ENCODE measurements around the gene FUT8. TPM values are rescaled to one million over a fixed set of nuclear protein-coding genes. Genes with fewer than 3 reads are reported as not detected.
A peak's percentile ranks its signal among the peaks of the same experiment; 100 is the strongest.

FUT8 gene
- total and polyA plus RNA-seq, 4 donors, result 53.5 to 198 (median 66.0) TPM

- Histone ChIP-seq H3K9me3 (ENCODE audit: control insufficient read depth, insufficient read depth, low read length) (no peaks in the 10 kb centered on the region), H3K4me1 (ENCODE audit: control insufficient read depth, insufficient read depth, low read length) (no peaks in the 10 kb centered on the region), H3K4me3 (ENCODE audit: low read depth, low read length) (no peak overlapping the region), H3K27ac (ENCODE audit: low read depth, low read length) (no peak overlapping the region), H3K36me3 (ENCODE audit: control insufficient read depth, insufficient read depth, low read length) (no peaks in the 10 kb centered on the region), H3K27me3 (ENCODE audit: control insufficient read depth, insufficient read depth, low read length) (no peaks in the 10 kb centered on the region)
- WGBS (ENCODE audit: insufficient coverage), result 96% methylated on average over 2 of the region's 2 CpGs
- DNase-seq (ENCODE audit: low read depth in 4 of 6, low spot score in 6 of 6), result no peak
These were observed 16.2 kb downstream of the FUT8 start for GRCh38 chr14:65428691-65429090.

- Histone ChIP-seq H3K27ac (ENCODE audit: low read depth, low read length) (no peak overlapping the region), H3K4me1 (ENCODE audit: control insufficient read depth, insufficient read depth, low read length) (no peaks in the 10 kb centered on the region), H3K9me3 (ENCODE audit: control insufficient read depth, insufficient read depth, low read length) (no peaks in the 10 kb centered on the region), H3K4me3 (ENCODE audit: low read depth, low read length) (no peak overlapping the region), H3K36me3 (ENCODE audit: control insufficient read depth, insufficient read depth, low read length) (no peaks in the 10 kb centered on the region), H3K27me3 (ENCODE audit: control insufficient read depth, insufficient read depth, low read length) (no peaks in the 10 kb centered on the region)
- 89% methylated on average over 1 of the region's 5 CpGs for WGBS (ENCODE audit: insufficient coverage)
- no peak for DNase-seq (ENCODE audit: low read depth in 4 of 6, low spot score in 6 of 6)
These were observed 17.2 kb downstream of the FUT8 start for GRCh38 chr14:65429757-65430156.

- Histone ChIP-seq H3K4me3 (ENCODE audit: low read depth, low read length) (no peak overlapping the region), H3K9me3 (ENCODE audit: control insufficient read depth, insufficient read depth, low read length) (peaks cover 3% of the 10 kb centered on the region), H3K27me3 (ENCODE audit: control insufficient read depth, insufficient read depth, low read length) (no peaks in the 10 kb centered on the region), H3K27ac (ENCODE audit: low read depth, low read length) (no peak overlapping the region), H3K4me1 (ENCODE audit: control insufficient read depth, insufficient read depth, low read length) (no peaks in the 10 kb centered on the region), H3K36me3 (ENCODE audit: control insufficient read depth, insufficient read depth, low read length) (peaks cover 3% of the 10 kb centered on the region)
- WGBS (ENCODE audit: insufficient coverage), result 87% methylated on average over 3 of the region's 7 CpGs
- no peak for DNase-seq (ENCODE audit: low read depth in 4 of 6, low spot score in 6 of 6)
These were observed 18.7 kb downstream of the FUT8 start for GRCh38 chr14:65431245-65431644.

GRCh38 chr14:65431951-65432350, 19.4 kb downstream of the FUT8 start:
- peaks cover 3% of the 10 kb centered on the region for H3K36me3 ChIP-seq (ENCODE audit: control insufficient read depth, insufficient read depth, low read length)
- H3K27ac ChIP-seq (ENCODE audit: low read depth, low read length), result no peak overlapping the region
- H3K4me1 ChIP-seq (ENCODE audit: control insufficient read depth, insufficient read depth, low read length), result no peaks in the 10 kb centered on the region
- no peak for DNase-seq (ENCODE audit: low read depth in 4 of 6, low spot score in 6 of 6)
- H3K4me3 ChIP-seq (ENCODE audit: low read depth, low read length), result no peak overlapping the region
- WGBS (ENCODE audit: insufficient coverage), result no CpG with 5 or more reads among the region's 1 CpG
- no peaks in the 10 kb centered on the region for H3K27me3 ChIP-seq (ENCODE audit: control insufficient read depth, insufficient read depth, low read length)
- H3K9me3 ChIP-seq (ENCODE audit: control insufficient read depth, insufficient read depth, low read length), result peaks cover 3% of the 10 kb centered on the region

GRCh38 chr14:65432361-65432948, 19.9 kb downstream of the FUT8 start:
- WGBS (ENCODE audit: insufficient coverage), result 71% methylated on average over 2 of the region's 6 CpGs

GRCh38 chr14:65433157-65433556, 20.6 kb downstream of the FUT8 start:
- Histone ChIP-seq H3K4me3 (ENCODE audit: low read depth, low read length) (no peak overlapping the region), H3K4me1 (ENCODE audit: control insufficient read depth, insufficient read depth, low read length) (no peaks in the 10 kb centered on the region), H3K27ac (ENCODE audit: low read depth, low read length) (no peak overlapping the region), H3K27me3 (ENCODE audit: control insufficient read depth, insufficient read depth, low read length) (no peaks in the 10 kb centered on the region), H3K9me3 (ENCODE audit: control insufficient read depth, insufficient read depth, low read length) (peaks cover 3% of the 10 kb centered on the region), H3K36me3 (ENCODE audit: control insufficient read depth, insufficient read depth, low read length) (peaks cover 3% of the 10 kb centered on the region)
- peak in 1 of 6 donors; percentile 14 for DNase-seq (ENCODE audit: low read depth in 4 of 6, low spot score in 6 of 6)
- WGBS (ENCODE audit: insufficient coverage), result no CpG with 5 or more reads among the region's 2 CpGs

More at GRCh38 chr14:65432361-65432948, 19.9 kb downstream of the FUT8 start:
- no peaks in the 10 kb centered on the region for H3K4me1 ChIP-seq (ENCODE audit: control insufficient read depth, insufficient read depth, low read length)
- H3K4me3 ChIP-seq (ENCODE audit: low read depth, low read length), result no peak overlapping the region
- no peaks in the 10 kb centered on the region for H3K27me3 ChIP-seq (ENCODE audit: control insufficient read depth, insufficient read depth, low read length)
- no peak overlapping the region for H3K27ac ChIP-seq (ENCODE audit: low read depth, low read length)
- peaks cover 3% of the 10 kb centered on the region for H3K36me3 ChIP-seq (ENCODE audit: control insufficient read depth, insufficient read depth, low read length)
- no peak for DNase-seq (ENCODE audit: low read depth in 4 of 6, low spot score in 6 of 6)
- H3K9me3 ChIP-seq (ENCODE audit: control insufficient read depth, insufficient read depth, low read length), result peaks cover 3% of the 10 kb centered on the region

- Histone ChIP-seq H3K36me3 (ENCODE audit: control insufficient read depth, insufficient read depth, low read length) (peaks cover 3% of the 10 kb centered on the region), H3K4me3 (ENCODE audit: low read depth, low read length) (no peak overlapping the region), H3K27ac (ENCODE audit: low read depth, low read length) (no peak overlapping the region), H3K9me3 (ENCODE audit: control insufficient read depth, insufficient read depth, low read length) (peaks cover 3% of the 10 kb centered on the region), H3K4me1 (ENCODE audit: control insufficient read depth, insufficient read depth, low read length) (no peaks in the 10 kb centered on the region), H3K27me3 (ENCODE audit: control insufficient read depth, insufficient read depth, low read length) (no peaks in the 10 kb centered on the region)
- no CpG with 5 or more reads among the region's 2 CpGs for WGBS (ENCODE audit: insufficient coverage)
- no peak for DNase-seq (ENCODE audit: low read depth in 4 of 6, low spot score in 6 of 6)
These were observed 21.1 kb downstream of the FUT8 start for GRCh38 chr14:65433646-65434045.

GRCh38 chr14:65434216-65434850, 21.8 kb downstream of the FUT8 start:
- no CpG with 5 or more reads among the region's 3 CpGs for WGBS (ENCODE audit: insufficient coverage)
- no peak overlapping the region for H3K27ac ChIP-seq (ENCODE audit: low read depth, low read length)

GRCh38 chr14:65438266-65438933, 25.9 kb downstream of the FUT8 start:
- no peak for DNase-seq (ENCODE audit: low read depth in 4 of 6, low spot score in 6 of 6)
- peaks cover 3% of the 10 kb centered on the region for H3K9me3 ChIP-seq (ENCODE audit: control insufficient read depth, insufficient read depth, low read length)
- 100% methylated on average over 1 of the region's 1 CpG for WGBS (ENCODE audit: insufficient coverage)
- no peak overlapping the region for H3K4me3 ChIP-seq (ENCODE audit: low read depth, low read length)
- H3K27me3 ChIP-seq (ENCODE audit: control insufficient read depth, insufficient read depth, low read length), result no peaks in the 10 kb centered on the region
- no peak overlapping the region for H3K27ac ChIP-seq (ENCODE audit: low read depth, low read length)
- peaks cover 3% of the 10 kb centered on the region for H3K36me3 ChIP-seq (ENCODE audit: control insufficient read depth, insufficient read depth, low read length)
- no peaks in the 10 kb centered on the region for H3K4me1 ChIP-seq (ENCODE audit: control insufficient read depth, insufficient read depth, low read length)

More at GRCh38 chr14:65434216-65434850, 21.8 kb downstream of the FUT8 start:
- DNase-seq (ENCODE audit: low read depth in 4 of 6, low spot score in 6 of 6), result no peak
- H3K36me3 ChIP-seq (ENCODE audit: control insufficient read depth, insufficient read depth, low read length), result peaks cover 3% of the 10 kb centered on the region
- H3K4me1 ChIP-seq (ENCODE audit: control insufficient read depth, insufficient read depth, low read length), result no peaks in the 10 kb centered on the region
- peaks cover 3% of the 10 kb centered on the region for H3K9me3 ChIP-seq (ENCODE audit: control insufficient read depth, insufficient read depth, low read length)
- H3K27me3 ChIP-seq (ENCODE audit: control insufficient read depth, insufficient read depth, low read length), result no peaks in the 10 kb centered on the region
- no peak overlapping the region for H3K4me3 ChIP-seq (ENCODE audit: low read depth, low read length)

GRCh38 chr14:65439117-65439516, 26.6 kb downstream of the FUT8 start:
- Histone ChIP-seq H3K4me1 (ENCODE audit: control insufficient read depth, insufficient read depth, low read length) (no peaks in the 10 kb centered on the region), H3K27ac (ENCODE audit: low read depth, low read length) (no peak overlapping the region), H3K27me3 (ENCODE audit: control insufficient read depth, insufficient read depth, low read length) (no peaks in the 10 kb centered on the region), H3K36me3 (ENCODE audit: control insufficient read depth, insufficient read depth, low read length) (peaks cover 3% of the 10 kb centered on the region), H3K4me3 (ENCODE audit: low read depth, low read length) (no peak overlapping the region), H3K9me3 (ENCODE audit: control insufficient read depth, insufficient read depth, low read length) (peaks cover 3% of the 10 kb centered on the region)
- no peak for DNase-seq (ENCODE audit: low read depth in 4 of 6, low spot score in 6 of 6)
